GM12865 (cell line): Measurements from ENCODE around the gene SERPINB12.

Experiments
- DNase-seq: peaks from one replicate; pipeline ENCODE4 v3.0.0; 2010; ENCODE audit warnings: low read depth
- H3K4me3 ChIP-seq: 2 replicates; pipeline ENCODE4 v1.5.1; 2011; ENCODE audit warnings: mild to moderate bottlenecking, low read depth, low read length, control low read depth
- TF ChIP-seq, protein P1 (sequence below): IDR thresholded peaks from 2 replicates; pipeline ENCODE4 v1.5.1; 2011; ENCODE audit warnings: low read length, control low read depth, low read depth, inconsistent platforms; ENCODE audit not compliant: insufficient read depth; ENCODE audit errors: missing control alignments

Gene SERPINB12

GRCh38 chr18:63606526-63606925 lies 64.4 kb downstream of the SERPINB12 start:
- no peak for DNase-seq
- TF ChIP-seq, protein P1, sequence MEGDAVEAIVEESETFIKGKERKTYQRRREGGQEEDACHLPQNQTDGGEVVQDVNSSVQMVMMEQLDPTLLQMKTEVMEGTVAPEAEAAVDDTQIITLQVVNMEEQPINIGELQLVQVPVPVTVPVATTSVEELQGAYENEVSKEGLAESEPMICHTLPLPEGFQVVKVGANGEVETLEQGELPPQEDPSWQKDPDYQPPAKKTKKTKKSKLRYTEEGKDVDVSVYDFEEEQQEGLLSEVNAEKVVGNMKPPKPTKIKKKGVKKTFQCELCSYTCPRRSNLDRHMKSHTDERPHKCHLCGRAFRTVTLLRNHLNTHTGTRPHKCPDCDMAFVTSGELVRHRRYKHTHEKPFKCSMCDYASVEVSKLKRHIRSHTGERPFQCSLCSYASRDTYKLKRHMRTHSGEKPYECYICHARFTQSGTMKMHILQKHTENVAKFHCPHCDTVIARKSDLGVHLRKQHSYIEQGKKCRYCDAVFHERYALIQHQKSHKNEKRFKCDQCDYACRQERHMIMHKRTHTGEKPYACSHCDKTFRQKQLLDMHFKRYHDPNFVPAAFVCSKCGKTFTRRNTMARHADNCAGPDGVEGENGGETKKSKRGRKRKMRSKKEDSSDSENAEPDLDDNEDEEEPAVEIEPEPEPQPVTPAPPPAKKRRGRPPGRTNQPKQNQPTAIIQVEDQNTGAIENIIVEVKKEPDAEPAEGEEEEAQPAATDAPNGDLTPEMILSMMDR = no peak
- H3K4me3 ChIP-seq = no peak overlapping the region

DNA sequence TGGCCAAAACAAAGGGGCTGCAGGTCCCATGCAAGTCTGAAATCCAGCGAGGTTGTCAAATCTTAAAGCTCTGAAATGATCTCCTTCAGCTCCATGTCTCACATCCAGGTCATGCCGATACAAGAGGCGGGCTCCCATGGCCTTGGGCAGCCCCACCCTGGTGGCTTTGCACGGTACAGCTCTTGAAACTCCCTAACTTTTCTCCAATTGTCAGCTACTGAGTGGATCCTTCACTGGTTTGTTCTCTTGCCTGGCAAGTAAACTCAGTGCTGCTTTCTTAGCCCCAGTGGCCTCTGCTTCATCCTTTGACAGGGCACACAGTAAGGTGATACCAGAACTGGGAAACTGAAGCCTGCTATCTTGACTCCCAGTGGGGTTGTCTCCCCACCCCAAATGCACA lies 71.3 kb downstream of the SERPINB12 start:
- no peak overlapping the region for H3K4me3 ChIP-seq
- TF ChIP-seq, protein P1 = no peak
- no peak for DNase-seq

DNA sequence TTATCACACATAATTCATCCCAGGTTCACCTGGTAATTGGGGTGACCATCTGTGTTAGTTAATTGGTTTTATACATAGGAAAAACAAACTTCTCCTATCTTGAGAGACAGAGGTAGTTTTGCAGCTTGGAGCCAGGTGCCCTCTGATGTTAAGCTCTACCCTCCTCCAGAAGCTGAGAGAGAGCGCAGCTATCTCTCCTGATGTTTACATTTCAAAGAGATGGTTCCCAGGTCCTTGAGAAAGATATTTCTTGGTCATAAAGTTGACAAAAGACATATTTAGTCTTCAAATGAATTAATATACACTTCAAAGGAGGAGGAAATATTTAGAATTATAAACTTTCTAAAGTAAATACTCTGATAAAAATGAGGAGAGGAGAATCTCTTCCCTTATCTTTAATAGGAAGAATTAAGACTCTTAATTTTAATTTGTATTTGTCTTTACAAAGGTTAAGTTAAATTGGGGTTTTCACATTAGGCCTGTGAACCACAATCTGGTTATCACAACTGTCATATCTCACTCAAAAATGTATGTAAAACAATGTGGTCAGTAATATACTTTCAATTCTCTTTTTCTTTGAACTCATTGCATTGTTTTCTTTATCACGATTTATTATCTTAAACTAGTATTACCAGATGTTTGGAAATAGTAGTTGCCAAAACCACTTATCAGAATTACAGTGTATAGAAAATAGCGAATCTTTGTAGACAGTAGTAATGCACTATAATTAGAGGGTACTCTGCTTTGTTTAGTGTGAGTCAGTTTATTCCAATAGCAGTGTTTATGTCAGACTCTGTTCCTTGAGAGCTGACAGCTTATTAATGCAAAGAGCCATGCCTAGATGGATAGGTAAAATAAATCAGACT lies 75.1 kb downstream of the SERPINB12 start:
- no peak overlapping the region for H3K4me3 ChIP-seq
- peak; percentile 18 for DNase-seq
- TF ChIP-seq, protein P1 = no peak

DNA sequence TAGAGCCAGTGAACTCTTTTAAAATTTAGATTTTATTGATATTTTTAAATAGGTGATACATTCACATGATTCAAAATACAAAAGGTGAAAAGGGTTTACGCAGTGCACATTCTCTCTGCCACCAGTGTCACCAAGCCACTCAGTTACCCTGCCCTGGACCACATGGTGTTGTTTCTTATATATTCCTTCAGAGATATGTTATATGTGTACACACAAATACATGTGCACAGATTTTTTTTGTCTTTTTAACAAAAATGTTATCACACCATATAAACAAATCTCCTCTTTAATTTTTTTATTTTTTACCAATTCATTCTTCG lies 75.7 kb downstream of the SERPINB12 start:
- TF ChIP-seq, protein P1 = no peak
- DNase-seq = no peak
- no peak overlapping the region for H3K4me3 ChIP-seq
